ENCODE data around the gene HK2. TPM values are rescaled to one million over a fixed set of nuclear protein-coding genes. Genes with fewer than 3 reads are reported as not detected.
A peak's percentile ranks its signal among the peaks of the same experiment; 100 is the strongest.

Gene HK2
- total RNA-seq, 2 experiments from 2014 or later: 7.7 to 8.9 TPM

DNA sequence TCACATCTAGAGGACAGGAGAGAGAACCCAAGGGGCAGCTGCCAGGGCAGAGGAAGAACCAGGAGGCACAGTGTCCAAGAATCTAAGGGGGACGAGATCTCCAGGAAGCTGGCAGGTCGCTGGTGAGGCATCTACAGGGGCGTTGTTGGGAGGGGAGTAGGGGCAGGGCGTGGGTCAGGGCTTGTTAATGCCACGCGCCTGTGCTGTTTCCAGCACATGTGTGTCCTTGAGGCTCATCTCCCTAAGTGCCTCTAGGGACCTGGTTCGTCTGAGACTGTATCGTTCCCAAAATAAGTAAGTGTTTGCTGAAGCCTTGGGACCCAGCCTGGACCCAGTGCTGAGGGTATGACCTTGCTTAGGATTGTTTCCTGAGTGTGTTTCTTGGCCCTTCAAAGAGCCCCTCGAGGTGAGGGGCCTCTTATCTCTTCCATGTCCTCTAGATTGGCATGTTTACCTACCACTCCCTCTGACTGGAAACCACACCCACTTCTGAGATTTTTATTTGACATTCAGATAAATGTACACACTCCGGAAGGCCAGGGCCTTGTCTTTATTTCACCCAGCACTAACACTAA lies 22.2 kb downstream of the HK2 start:
- Histone ChIP-seq H3K4me1 (ENCODE audit: insufficient read depth, low read length) (peaks cover 21% of the 10 kb centered on the region), H3K9me3 (ENCODE audit: control insufficient read depth in 1 of 2, insufficient read depth in 1 of 2, low read length in 2 of 2) (no peaks in the 10 kb centered on the region), H3K4me3 (ENCODE audit: low read length) (no peak overlapping the region), H3K27ac (ENCODE audit: low read depth in 1 of 2, low read length in 2 of 2) (no peak overlapping the region), H3K27me3 (ENCODE audit: control insufficient read depth in 1 of 2, insufficient read depth in 2 of 2, low read length in 2 of 2) (no peaks in the 10 kb centered on the region), H3K36me3 (ENCODE audit: insufficient read depth, low read length) (peaks cover 16% of the 10 kb centered on the region)
- ChIA-PET CTCF (no interaction called here), POLR2A (interaction anchor here (1.3 kb wide), 1 partner anchor 12 kb away, joined by 3 read pairs; no protein-coding TSS in a partner anchor)
- TF ChIP-seq, protein P1, sequence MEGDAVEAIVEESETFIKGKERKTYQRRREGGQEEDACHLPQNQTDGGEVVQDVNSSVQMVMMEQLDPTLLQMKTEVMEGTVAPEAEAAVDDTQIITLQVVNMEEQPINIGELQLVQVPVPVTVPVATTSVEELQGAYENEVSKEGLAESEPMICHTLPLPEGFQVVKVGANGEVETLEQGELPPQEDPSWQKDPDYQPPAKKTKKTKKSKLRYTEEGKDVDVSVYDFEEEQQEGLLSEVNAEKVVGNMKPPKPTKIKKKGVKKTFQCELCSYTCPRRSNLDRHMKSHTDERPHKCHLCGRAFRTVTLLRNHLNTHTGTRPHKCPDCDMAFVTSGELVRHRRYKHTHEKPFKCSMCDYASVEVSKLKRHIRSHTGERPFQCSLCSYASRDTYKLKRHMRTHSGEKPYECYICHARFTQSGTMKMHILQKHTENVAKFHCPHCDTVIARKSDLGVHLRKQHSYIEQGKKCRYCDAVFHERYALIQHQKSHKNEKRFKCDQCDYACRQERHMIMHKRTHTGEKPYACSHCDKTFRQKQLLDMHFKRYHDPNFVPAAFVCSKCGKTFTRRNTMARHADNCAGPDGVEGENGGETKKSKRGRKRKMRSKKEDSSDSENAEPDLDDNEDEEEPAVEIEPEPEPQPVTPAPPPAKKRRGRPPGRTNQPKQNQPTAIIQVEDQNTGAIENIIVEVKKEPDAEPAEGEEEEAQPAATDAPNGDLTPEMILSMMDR (IDR thresholded peaks at IDR 0.05): no peak
- Mint-ChIP-seq H3K27me3 (no peaks in the 10 kb centered on the region), H3K36me3 (ENCODE audit: low read depth) (peaks cover 33% of the 10 kb centered on the region), H3K27ac (peak overlapping the region; percentile 41), H3K4me1 (ENCODE audit: low read depth) (peaks cover 25% of the 10 kb centered on the region), H3K4me3 (no peak overlapping the region), H3K9me3 (no peaks in the 10 kb centered on the region)
- no peak for DNase-seq
- ATAC-seq (ENCODE audit: poor library complexity): no peak
- intact Hi-C loops (cut with DNase I, micrococcal nuclease): no loop called here

DNA sequence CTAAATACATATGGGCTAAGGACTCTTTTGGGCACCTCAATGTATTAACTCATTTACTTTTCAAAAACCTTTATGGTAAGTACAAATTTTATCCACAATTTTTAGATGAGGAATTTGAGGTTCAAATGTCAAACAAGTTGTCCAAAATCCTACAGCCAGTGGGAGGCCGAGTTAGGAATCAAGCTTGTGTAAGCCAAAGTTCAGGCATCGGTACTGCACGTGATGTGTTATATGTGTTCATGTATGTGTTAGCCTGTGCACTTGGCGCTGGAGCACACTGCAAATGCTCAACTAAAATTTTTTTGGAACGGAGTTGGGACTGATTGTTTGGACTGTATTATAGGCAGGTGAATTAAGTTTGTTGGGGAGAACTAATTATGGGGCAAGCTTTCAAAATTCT lies 22.7 kb downstream of the HK2 start:
- H3K9me3 Mint-ChIP-seq: no peaks in the 10 kb centered on the region
- Histone ChIP-seq H3K27me3 (ENCODE audit: control insufficient read depth in 1 of 2, insufficient read depth in 2 of 2, low read length in 2 of 2) (no peaks in the 10 kb centered on the region), H3K27ac (ENCODE audit: low read depth in 1 of 2, low read length in 2 of 2) (no peak overlapping the region), H3K9me3 (ENCODE audit: control insufficient read depth in 1 of 2, insufficient read depth in 1 of 2, low read length in 2 of 2) (no peaks in the 10 kb centered on the region), H3K36me3 (ENCODE audit: insufficient read depth, low read length) (peaks cover 16% of the 10 kb centered on the region), H3K4me1 (ENCODE audit: insufficient read depth, low read length) (peaks cover 17% of the 10 kb centered on the region), H3K4me3 (ENCODE audit: low read length) (no peak overlapping the region)
- H3K36me3 Mint-ChIP-seq (ENCODE audit: low read depth): peaks cover 33% of the 10 kb centered on the region
- no peaks in the 10 kb centered on the region for H3K27me3 Mint-ChIP-seq
- H3K4me1 Mint-ChIP-seq (ENCODE audit: low read depth): peaks cover 20% of the 10 kb centered on the region
- TF ChIP-seq, protein P1 (IDR thresholded peaks at IDR 0.05): no peak
- no peak overlapping the region for H3K27ac Mint-ChIP-seq
- CTCF ChIA-PET: no interaction called here
- POLR2A ChIA-PET: no interaction called here
- no peak overlapping the region for H3K4me3 Mint-ChIP-seq
- no peak for ATAC-seq (ENCODE audit: poor library complexity)
- intact Hi-C loops (cut with DNase I, micrococcal nuclease): no loop called here
- no peak for DNase-seq

DNA sequence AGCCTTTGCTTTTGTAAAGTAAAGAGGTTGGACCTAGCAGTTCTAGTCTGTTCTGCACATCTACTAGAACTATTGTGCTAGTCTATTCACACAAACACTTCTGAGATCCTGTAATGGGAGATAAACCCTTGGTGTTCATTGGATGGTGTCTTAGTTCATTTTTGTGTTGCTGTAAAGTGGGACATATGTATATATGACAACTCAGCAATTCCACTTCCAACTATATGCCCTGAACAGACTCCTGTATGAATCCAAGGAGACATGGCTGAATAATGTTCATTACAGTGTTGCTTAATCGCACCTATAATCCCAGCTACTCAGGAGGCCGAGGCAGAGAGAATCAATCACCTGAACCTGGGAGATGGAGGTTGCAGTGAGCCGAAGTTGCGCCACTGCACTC lies 23.3 kb downstream of the HK2 start:
- H3K36me3 ChIP-seq (ENCODE audit: insufficient read depth, low read length): peaks cover 16% of the 10 kb centered on the region
- DNase-seq (no peak), ATAC-seq (ENCODE audit: poor library complexity) (no peak)
- H3K36me3 Mint-ChIP-seq (ENCODE audit: low read depth): peaks cover 33% of the 10 kb centered on the region
- H3K4me1 ChIP-seq (ENCODE audit: insufficient read depth, low read length): peaks cover 12% of the 10 kb centered on the region
- H3K9me3 Mint-ChIP-seq: no peaks in the 10 kb centered on the region
- POLR2A ChIA-PET: no interaction called here
- H3K4me3 Mint-ChIP-seq: no peak overlapping the region
- CTCF ChIA-PET: no interaction called here
- no peaks in the 10 kb centered on the region for H3K27me3 Mint-ChIP-seq
- TF ChIP-seq, protein P1 (IDR thresholded peaks at IDR 0.05): no peak
- H3K27ac Mint-ChIP-seq: no peak overlapping the region
- H3K4me3 ChIP-seq (ENCODE audit: low read length): no peak overlapping the region
- H3K27me3 ChIP-seq (ENCODE audit: control insufficient read depth in 1 of 2, insufficient read depth in 2 of 2, low read length in 2 of 2): no peaks in the 10 kb centered on the region
- H3K27ac ChIP-seq (ENCODE audit: low read depth in 1 of 2, low read length in 2 of 2): no peak overlapping the region
- peaks cover 17% of the 10 kb centered on the region for H3K4me1 Mint-ChIP-seq (ENCODE audit: low read depth)
- intact Hi-C loops (cut with DNase I, micrococcal nuclease): no loop called here
- no peaks in the 10 kb centered on the region for H3K9me3 ChIP-seq (ENCODE audit: control insufficient read depth in 1 of 2, insufficient read depth in 1 of 2, low read length in 2 of 2)

Measured in CD4-positive, alpha-beta T cell (primary cell).